ENCODE measurements around the gene FTO.

Gene FTO

DNA sequence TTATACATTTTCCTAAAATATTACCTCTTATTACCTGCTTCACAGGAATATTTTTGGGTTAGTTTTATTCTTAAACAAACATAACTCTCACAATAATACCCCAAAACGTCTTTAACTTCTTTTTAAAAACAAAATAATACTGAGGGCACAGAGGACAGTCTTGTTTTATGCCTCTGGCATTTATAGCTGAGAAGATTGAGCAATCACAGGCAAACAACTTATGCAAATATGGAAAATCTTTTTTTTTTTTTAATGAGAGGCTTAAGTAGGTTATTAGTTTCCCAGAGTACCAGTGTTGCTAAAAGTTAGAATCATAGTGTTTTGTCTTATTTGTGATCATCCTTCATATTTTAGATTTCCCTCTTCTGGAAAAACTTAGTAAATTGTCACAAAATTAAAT, 195.0 kb downstream of the FTO start:
- Histone ChIP-seq H3K27ac (no peak overlapping the region), H3K4me3 (ENCODE audit: low read depth in 1 of 2, low read length in 1 of 2) (no peak overlapping the region), H3K36me3 (no peaks in the 10 kb centered on the region), H3K9me3 (no peaks in the 10 kb centered on the region), H3K4me1 (ENCODE audit: control insufficient read depth in 1 of 2, insufficient read depth in 1 of 2, low read depth in 1 of 2, low read length in 1 of 2) (no peaks in the 10 kb centered on the region), H3K27me3 (no peaks in the 10 kb centered on the region)
- TF ChIP-seq, protein P1, sequence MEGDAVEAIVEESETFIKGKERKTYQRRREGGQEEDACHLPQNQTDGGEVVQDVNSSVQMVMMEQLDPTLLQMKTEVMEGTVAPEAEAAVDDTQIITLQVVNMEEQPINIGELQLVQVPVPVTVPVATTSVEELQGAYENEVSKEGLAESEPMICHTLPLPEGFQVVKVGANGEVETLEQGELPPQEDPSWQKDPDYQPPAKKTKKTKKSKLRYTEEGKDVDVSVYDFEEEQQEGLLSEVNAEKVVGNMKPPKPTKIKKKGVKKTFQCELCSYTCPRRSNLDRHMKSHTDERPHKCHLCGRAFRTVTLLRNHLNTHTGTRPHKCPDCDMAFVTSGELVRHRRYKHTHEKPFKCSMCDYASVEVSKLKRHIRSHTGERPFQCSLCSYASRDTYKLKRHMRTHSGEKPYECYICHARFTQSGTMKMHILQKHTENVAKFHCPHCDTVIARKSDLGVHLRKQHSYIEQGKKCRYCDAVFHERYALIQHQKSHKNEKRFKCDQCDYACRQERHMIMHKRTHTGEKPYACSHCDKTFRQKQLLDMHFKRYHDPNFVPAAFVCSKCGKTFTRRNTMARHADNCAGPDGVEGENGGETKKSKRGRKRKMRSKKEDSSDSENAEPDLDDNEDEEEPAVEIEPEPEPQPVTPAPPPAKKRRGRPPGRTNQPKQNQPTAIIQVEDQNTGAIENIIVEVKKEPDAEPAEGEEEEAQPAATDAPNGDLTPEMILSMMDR (IDR thresholded peaks at IDR 0.05) = no peak

DNA sequence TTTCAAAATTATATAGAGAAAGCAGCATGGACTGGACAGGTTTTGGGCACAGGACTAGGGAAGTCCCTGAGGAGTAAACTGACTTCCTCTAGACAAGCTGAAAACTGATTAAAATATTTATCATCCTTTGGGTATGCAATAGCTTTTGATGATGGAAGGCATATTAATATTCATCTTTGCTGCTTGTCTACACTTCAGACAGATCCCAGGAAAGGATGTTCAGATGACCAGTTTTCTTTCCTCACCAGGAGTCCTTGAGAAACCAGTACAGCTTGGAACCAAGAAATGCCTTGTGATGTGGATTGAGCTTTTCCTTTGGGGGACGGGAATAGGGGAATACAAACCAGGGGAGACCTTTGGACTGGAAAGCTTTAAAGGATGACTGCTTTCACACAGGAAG, 195.5 kb downstream of the FTO start:
- TF ChIP-seq, protein P1 (IDR thresholded peaks at IDR 0.05) = no peak
- no peaks in the 10 kb centered on the region for H3K4me1 ChIP-seq (ENCODE audit: control insufficient read depth in 1 of 2, insufficient read depth in 1 of 2, low read depth in 1 of 2, low read length in 1 of 2)
- no peaks in the 10 kb centered on the region for H3K27me3 ChIP-seq
- no peaks in the 10 kb centered on the region for H3K36me3 ChIP-seq
- no peak overlapping the region for H3K4me3 ChIP-seq (ENCODE audit: low read depth in 1 of 2, low read length in 1 of 2)
- H3K27ac ChIP-seq = no peak overlapping the region
- no peaks in the 10 kb centered on the region for H3K9me3 ChIP-seq

DNA sequence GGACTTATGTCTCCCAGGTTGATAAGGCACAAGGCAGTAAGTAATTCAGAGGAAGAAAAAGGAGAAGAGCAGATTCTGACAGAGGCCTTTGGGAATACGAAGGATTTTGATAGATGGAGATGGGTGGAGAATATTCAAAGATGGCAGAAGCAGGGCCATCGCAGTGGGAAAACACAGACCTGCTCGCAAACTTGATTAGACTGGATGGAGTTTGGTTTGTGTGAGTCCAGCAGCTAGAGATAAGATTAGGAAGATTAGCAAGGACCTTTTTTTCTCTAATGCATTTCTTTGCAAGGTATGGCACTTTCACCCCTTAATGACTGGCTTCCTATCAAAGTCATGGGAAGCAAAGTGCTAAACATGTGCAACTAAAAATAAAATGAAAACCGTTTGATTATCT, 196.7 kb downstream of the FTO start:
- Histone ChIP-seq H3K4me1 (ENCODE audit: control insufficient read depth in 1 of 2, insufficient read depth in 1 of 2, low read depth in 1 of 2, low read length in 1 of 2) (no peaks in the 10 kb centered on the region), H3K4me3 (ENCODE audit: low read depth in 1 of 2, low read length in 1 of 2) (no peak overlapping the region), H3K9me3 (no peaks in the 10 kb centered on the region), H3K36me3 (no peaks in the 10 kb centered on the region), H3K27me3 (no peaks in the 10 kb centered on the region), H3K27ac (no peak overlapping the region)
- TF ChIP-seq, protein P1 (IDR thresholded peaks at IDR 0.05) = no peak

DNA sequence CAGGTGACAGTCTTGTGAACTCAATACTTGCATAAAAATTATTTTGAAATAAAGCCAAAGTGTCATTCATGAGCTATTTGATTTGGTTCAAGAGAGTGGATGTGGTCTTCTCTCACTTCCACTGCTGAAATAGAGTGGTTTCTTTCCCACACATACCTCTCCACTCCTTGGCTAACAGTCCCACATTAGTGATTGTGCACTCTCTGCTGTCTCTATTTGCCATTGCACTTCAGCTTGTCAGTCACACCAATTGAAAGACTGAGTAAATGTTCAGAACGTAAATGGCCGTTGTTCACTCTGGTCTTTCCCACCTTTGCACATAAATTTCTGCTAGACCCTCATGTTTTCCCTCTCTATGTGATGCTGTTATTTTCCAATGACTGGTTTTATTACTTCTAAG, 197.5 kb downstream of the FTO start:
- Histone ChIP-seq H3K27ac (no peak overlapping the region), H3K27me3 (no peaks in the 10 kb centered on the region), H3K36me3 (no peaks in the 10 kb centered on the region), H3K4me1 (ENCODE audit: control insufficient read depth in 1 of 2, insufficient read depth in 1 of 2, low read depth in 1 of 2, low read length in 1 of 2) (no peaks in the 10 kb centered on the region), H3K4me3 (ENCODE audit: low read depth in 1 of 2, low read length in 1 of 2) (no peak overlapping the region), H3K9me3 (no peaks in the 10 kb centered on the region)
- TF ChIP-seq, protein P1 (IDR thresholded peaks at IDR 0.05) = no peak

DNA sequence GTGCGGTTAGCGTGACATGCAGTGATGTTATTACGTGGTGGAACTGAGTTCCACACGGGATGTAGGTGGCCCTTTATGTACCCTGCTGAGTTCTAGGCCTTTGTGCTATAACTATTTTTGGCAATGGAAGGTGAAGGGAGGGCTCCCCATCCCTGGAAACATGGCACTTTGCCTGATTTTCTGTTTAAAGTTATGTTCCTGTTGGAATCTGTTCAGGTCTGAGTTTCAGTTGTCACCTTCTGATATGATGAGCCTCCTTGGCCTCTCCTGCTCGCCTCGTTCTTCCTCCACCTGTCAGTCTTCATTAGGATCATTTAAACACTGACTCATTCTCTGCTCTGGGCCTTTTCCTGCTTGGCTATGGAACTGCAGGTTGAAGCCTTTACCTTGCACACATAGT, 200.6 kb downstream of the FTO start:
- Histone ChIP-seq H3K9me3 (no peaks in the 10 kb centered on the region), H3K36me3 (no peaks in the 10 kb centered on the region), H3K27me3 (no peaks in the 10 kb centered on the region), H3K27ac (no peak overlapping the region), H3K4me1 (ENCODE audit: control insufficient read depth in 1 of 2, insufficient read depth in 1 of 2, low read depth in 1 of 2, low read length in 1 of 2) (no peaks in the 10 kb centered on the region), H3K4me3 (ENCODE audit: low read depth in 1 of 2, low read length in 1 of 2) (no peak overlapping the region)
- TF ChIP-seq, protein P1 (IDR thresholded peaks at IDR 0.05) = no peak

DNA sequence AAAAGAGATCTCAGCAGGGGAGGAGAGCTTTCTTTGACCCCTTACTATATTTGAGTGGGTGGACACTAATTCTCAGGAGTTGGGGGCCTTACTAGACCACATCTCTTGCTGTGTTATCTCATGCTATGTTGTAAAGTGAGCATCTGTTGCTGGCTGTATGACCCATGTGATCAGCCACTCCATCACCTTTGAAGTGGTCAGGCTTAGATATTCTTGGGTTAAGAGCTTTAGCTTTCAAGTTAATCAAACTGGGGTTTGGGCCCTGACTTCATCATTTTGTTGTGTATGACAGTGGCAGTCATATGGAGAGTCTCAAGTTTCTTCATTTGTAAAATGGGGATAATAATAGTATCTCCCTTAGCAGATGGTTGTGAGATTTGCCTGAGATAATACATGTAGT, 201.1 kb downstream of the FTO start:
- H3K4me1 ChIP-seq (ENCODE audit: control insufficient read depth in 1 of 2, insufficient read depth in 1 of 2, low read depth in 1 of 2, low read length in 1 of 2) = no peaks in the 10 kb centered on the region
- H3K27me3 ChIP-seq = no peaks in the 10 kb centered on the region
- TF ChIP-seq, protein P1 (IDR thresholded peaks at IDR 0.05) = no peak
- H3K27ac ChIP-seq = no peak overlapping the region
- H3K9me3 ChIP-seq = no peaks in the 10 kb centered on the region
- H3K36me3 ChIP-seq = no peaks in the 10 kb centered on the region
- no peak overlapping the region for H3K4me3 ChIP-seq (ENCODE audit: low read depth in 1 of 2, low read length in 1 of 2)

Data from neutrophil (primary cell).